GM18526 (cell line): ENCODE data around the gene VCAM1.

Experiments
- POLR2A ChIP-seq: IDR thresholded peaks from 3 replicates; pipeline ENCODE4 v1.6.1; 2011; ENCODE audit not compliant: insufficient read length; ENCODE audit errors: extremely low read depth

VCAM1 gene

DNA sequence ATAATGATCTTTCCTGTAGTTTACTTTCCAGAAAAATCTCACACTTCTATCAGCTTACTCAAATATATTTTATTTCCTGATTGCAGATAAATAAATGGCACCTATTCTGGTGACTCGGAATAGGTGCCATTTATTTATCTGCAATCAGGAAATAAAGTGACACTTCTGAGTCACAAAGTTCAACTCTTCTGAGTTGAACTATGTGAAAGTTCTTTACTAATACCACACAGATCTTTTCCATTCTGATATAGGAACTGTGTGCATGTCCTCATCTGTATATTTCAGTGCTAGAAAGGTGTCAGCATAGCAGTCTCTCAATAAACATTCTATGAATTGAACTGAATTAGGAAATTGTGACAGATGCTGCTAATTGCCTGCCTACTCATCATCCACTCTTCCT, 4.9 kb upstream of the VCAM1 start:
- TF ChIP-seq POLR2A: no peak

DNA sequence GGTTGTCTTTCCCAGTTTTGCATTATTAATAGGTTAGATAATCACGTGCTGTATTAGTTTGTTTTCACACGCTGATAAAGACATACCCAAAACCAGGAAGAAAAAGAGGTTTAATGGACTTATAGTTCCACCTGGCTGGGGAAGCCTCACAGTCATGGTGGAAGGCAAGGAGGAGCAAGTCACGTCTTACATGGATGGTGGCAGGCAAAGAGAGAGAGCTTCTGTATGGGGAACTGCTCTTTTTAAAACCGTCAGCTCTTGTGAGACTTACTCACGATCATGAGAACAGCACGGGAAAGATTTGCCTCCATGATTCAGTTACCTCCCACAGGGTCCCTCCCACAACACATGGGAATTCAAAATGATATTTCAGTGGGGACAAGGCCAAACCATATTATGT, 2.3 kb upstream of the VCAM1 start:
- TF ChIP-seq POLR2A: no peak

DNA sequence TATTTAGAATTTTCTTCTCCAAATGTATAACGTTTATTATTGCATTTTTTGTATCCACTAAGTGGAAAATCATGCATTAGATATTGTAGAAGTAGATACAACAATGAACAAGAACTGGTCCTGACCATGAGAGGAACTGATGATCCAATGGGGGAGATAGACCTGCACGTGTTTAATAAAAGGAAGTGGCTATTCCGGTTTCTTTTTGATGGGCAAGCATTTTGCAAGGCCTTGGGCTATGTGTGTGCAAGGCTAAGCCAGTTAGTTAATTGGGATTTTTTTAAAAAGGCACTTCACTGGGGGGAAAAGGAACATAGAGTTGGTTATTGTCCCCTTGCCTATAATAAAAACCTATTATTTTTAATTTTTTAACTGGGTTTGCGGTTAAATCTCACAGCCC, 961 bp upstream of the VCAM1 start:
- TF ChIP-seq POLR2A: no peak

DNA sequence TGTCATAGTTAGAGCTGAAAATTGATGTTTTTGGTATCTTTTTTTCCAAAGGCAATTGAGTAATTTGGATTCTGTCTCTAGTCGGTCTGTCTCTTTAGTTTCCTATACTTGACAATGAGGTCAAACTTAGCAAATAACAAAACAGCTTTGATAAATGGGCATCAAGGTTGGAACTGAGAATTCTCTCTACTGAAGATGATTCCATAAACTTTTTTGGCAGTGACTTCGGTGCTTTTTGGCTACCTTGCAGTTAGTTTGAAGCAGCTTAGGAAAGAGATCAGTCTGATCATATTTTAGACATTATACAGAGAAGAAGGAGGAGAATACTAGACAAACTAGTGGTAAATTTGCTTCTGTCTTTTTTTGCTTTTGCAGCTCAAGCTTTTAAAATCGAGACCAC, 559 bp downstream of the VCAM1 start:
- no peak for TF ChIP-seq POLR2A

DNA sequence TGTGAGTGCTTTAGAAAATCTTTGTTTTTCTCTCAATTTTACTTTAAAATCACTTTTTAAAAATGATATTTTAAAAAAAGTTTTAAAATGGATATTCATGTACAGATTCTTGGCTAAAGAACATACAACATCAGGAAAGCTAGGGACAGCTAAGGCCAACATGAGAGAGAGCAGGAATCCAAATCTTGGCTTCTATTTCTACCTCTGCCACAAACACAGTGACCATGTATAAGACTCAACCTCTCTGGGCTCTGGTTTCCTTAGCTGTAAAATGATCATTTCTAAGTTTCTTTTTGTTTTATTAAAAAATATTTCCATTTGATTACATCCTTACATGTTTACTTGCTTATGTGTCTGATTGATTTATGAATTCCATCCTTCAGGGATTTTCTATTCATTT, 1.2 kb downstream of the VCAM1 start:
- TF ChIP-seq POLR2A: no peak

DNA sequence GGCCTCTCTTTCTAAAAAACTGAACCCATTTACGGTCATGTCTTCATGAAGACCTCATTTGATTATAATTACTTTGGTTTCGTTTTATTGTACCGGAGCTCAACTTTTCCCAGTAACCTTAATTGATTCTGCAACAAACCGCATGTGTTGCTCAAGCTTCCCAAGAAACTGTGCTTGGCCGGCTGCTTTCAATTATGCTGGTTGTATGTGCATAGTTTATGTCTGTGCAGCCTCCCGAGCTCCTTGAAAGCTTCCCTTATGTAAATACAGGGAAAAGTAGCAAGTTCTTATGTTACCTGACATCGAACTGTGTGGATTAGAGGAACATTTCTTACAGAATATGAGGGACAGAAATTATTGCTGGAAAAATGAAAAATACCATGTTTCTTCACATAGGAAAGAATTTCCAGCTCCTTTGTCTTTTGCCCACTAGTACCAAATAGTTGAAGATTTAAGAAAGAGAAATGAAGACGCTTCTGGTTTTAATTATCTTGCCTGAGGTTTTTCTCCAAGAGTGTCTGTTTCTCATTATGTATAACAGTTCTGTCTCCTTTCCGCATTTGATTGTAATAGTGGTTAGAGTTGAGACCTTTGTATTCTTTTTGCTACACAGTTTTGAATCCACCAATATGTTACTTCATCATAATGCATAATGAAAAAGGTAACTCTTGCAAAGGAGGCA, 2.1 kb downstream of the VCAM1 start:
- TF ChIP-seq POLR2A: no peak

DNA sequence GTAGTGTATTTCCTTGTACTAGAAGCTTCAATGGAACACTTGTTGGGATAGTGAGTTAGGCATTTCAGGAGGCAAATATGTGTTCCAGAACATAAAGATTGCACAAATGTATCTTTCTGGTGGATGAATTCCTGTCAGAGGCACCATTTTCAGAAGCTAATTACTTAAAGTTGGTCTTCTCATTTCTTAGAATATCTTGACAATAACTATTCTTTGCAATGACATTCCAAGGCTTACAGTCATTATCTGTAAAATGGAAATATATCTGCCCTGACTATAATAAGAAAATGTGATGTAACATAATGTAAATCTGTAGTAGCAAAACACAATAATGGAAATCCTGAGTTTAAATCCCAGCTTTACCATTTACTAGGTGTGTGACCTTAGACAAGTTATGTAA, 2.7 kb downstream of the VCAM1 start:
- no peak for TF ChIP-seq POLR2A

DNA sequence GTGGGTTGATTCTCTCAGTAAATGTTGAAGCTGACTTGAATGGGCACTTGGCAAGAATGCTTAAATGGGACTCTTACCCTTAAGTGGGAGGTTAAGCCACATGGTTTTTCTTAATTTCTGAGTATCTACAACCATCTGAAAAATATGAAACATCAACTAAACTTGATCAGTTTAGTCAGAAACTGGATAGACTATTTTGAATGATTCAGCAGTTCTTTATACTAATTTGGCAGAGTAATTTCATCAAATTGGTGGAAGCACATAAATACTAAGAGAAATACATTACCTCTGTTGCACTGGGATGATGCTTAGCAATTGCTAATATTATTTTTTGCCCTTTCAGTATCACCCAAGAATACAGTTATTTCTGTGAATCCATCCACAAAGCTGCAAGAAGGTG, 4.7 kb downstream of the VCAM1 start:
- TF ChIP-seq POLR2A: no peak

DNA sequence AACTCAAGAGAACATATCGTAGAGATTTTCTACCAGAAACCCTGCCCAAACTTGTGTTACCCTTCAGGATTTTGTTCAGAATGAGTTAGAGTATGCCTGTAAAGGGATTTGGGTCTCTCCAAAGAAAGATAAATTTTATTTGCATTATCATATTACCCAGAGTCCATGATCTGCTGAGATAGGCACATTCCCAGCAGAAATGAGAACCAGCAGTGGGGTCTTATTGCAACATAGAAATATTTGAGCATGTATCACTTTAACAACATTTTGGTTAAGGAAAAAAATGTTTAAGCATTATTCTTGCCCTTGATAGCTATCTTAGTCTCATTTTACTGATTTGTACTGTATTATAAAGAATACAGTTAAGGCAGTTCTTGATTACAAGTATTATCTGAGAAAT, 10.6 kb downstream of the VCAM1 start:
- no peak for TF ChIP-seq POLR2A

DNA sequence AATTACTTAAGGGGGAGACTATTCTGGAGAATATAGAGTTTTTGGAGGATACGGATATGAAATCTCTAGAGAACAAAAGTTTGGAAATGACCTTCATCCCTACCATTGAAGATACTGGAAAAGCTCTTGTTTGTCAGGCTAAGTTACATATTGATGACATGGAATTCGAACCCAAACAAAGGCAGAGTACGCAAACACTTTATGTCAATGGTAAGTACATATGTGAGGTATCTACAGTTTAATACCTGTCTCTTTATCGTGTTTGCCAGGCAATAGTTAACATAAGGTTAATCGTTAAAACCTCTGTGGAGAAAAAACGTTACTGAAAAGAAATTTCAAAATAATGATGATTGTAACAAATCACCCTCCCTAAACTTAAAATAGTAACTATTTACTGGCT, 11.8 kb downstream of the VCAM1 start:
- no peak for TF ChIP-seq POLR2A

DNA sequence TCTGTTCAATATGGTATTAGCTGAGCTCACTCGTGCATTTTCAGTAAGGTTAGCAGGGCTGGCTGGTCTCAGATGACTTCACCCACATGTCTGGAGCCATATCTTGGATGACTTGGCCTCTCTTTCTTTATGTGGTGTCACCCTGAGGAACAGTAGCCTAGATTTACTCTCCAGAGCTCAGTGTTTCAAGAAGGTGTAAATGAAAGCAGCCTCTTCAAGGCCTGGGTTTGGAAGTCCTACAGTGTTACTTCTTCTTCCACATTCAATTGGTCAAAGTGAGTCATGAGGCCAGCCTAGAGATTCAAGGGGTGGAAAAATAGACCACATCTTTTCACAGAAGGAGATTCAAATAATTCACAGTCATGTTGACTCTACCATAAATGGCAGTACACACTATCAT, 12.2 kb downstream of the VCAM1 start:
- no peak for TF ChIP-seq POLR2A

DNA sequence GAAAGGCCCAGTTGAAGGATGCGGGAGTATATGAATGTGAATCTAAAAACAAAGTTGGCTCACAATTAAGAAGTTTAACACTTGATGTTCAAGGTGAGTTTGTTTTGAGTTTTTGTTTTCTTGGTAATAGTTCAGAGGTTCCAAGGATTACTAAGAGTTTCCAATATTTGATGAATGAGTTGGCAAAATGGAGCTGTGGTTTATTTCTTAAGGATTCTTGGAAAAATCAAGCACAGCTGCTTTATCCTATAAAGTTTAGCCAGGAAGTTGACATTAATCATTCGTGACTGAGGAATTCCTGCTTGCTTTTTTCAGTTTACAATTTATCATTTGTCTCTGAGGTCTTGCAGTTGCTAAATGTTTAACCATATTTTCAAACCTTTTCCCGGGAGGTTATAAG, 15.1 kb downstream of the VCAM1 start:
- TF ChIP-seq POLR2A: no peak

DNA sequence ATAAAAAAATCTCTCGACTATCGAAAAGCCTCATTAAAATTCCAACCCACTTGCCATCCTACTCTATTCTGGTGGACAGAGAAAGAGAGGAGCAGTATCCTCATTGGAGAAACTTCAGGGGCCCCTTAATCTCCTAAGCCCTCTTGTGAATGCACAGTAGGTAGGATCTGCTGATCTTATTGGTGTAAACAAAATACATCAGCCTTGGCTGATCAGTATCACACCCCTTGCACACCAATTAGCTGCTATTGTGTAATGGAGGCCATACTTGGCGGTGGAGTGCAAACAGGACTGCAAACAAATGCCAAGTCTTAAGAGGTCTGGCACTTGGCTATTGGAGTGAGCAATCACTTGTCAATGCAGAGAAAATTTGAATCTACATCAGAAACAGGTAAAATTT, 15.7 kb downstream of the VCAM1 start:
- TF ChIP-seq POLR2A: no peak

DNA sequence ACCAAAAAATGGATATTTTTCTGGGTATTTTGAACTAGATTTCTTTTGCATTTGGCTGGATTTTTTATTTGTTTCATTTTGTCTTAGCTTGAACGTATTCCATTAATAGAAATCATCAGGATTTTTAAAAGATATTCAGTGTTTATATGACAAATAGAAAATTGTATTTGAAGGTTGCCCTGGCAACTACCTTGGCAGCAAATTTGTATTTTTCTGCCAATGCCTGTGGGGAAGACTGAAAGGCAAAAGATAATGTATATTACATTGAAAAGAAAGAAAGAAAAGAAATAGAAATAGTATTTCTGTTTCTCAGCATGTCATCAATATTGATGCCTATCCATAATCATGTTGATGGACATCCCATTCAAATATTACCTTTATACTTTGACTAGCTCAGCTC, 16.8 kb downstream of the VCAM1 start:
- no peak for TF ChIP-seq POLR2A

DNA sequence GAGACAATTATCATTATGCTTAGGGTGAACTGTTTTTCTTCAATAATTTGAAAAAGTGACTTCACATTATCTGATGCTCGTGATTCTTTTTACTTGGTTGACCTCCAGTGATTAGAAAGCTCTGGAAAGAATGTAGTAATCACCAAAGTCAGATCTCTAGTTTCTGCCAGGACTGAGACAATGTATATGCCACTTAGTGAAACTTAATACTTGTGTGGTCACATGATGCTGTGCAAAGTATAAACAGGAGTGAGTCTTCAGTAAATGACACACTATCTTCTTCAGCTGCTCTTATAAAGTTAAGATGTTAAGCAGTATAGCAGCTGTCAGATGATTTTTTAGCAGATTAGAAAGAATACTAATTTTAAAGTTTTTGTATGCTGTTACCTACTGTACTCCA, 17.2 kb downstream of the VCAM1 start:
- TF ChIP-seq POLR2A: no peak

DNA sequence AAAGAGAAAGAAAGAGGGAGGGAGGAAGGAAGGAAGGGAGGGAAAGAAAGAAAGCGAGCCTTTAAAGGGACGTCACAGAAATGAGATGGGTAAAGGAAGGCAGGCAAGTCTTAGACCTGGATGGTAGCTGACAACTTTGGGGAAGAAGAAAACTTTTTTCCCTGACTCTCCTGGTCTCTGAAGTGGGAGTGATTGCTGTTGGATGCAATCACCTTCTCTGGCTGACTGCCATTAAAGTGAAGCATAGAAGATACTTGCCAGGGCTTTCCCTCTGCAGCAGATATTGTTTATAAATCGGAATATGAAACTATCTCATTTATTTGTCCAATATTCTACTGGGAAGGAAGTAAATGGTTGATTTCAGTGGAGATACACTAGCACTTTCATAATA, 27.0 kb downstream of the VCAM1 start:
- TF ChIP-seq POLR2A: no peak

DNA sequence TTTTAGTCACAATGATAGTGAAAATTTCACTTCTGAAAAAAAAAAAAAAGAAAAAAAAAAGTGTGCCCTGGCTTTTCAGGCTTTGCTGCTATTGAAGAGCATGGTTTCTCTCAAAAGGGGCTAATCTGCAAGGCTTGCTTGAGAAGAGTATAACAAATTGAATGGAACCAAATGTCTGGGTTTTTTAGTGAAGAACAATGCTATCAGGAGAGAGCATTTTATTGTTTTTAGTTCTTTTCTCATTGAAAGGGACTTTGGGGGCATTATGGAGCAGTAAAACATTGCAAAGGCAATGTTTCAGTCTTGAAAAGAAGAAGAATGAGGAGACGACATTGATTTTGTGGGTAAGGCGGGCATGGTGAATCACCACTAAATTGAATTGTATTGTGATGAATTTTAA, 28.2 kb downstream of the VCAM1 start:
- TF ChIP-seq POLR2A: no peak
